Measurements from ENCODE around the gene DUSP9.

Gene DUSP9

GRCh38 chrX:153637121-153638040 is 9.6 kb upstream of the DUSP9 start:
- no peak for DNase-seq

GRCh38 chrX:153638041-153638371 is 9.0 kb upstream of the DUSP9 start:
- no peak for DNase-seq

- no peak for DNase-seq
Observed at GRCh38 chrX:153638436-153639176, 8.4 kb upstream of the DUSP9 start.

GRCh38 chrX:153639177-153640044 is 7.6 kb upstream of the DUSP9 start:
- no peak for DNase-seq

- DNase-seq = no peak
Observed at GRCh38 chrX:153640045-153640686, 6.8 kb upstream of the DUSP9 start.

GRCh38 chrX:153640736-153641575 is 6.0 kb upstream of the DUSP9 start:
- DNase-seq = no peak

- no peak for DNase-seq
Observed at GRCh38 chrX:153641627-153642026, 5.4 kb upstream of the DUSP9 start.

GRCh38 chrX:153642051-153642654 is 4.8 kb upstream of the DUSP9 start:
- DNase-seq = no peak

GRCh38 chrX:153642655-153643430 is 4.2 kb upstream of the DUSP9 start:
- DNase-seq = no peak

GRCh38 chrX:153643431-153644351 is 3.3 kb upstream of the DUSP9 start:
- no peak for DNase-seq

GRCh38 chrX:153644356-153645125 is 2.5 kb upstream of the DUSP9 start:
- no peak for DNase-seq

- DNase-seq = no peak
Observed at GRCh38 chrX:153645151-153645550, 1.9 kb upstream of the DUSP9 start.

- DNase-seq = no peak
Observed at GRCh38 chrX:153645921-153646488, 998 bp upstream of the DUSP9 start.

- no peak for DNase-seq
Observed at GRCh38 chrX:153647461-153648357, 706 bp downstream of the DUSP9 start.

GRCh38 chrX:153648358-153649177 is 1.6 kb downstream of the DUSP9 start:
- no peak for DNase-seq

Data from activated CD4-positive, alpha-beta T cell treated with anti-CD3 and anti-CD28 coated beads, Interleukin-10, Interleukin-2, amounts not matched to agents 100 ng/mL and 50 ng/mL, durations not matched to agents 16 hours and 8 hours (primary cell).